ELF-1 (cell line): ENCODE measurements around the gene PHTF2.
"Not testable (repeated sequence)": the region's sequence is repeated elsewhere in the genome, so short reads cannot be mapped to it uniquely, and the experiment has no call there.

Experiments used
- DNase-seq: peaks from one replicate; pipeline ENCODE4 v3.0.0-alpha.2; 2016; ENCODE audit warnings: low read depth, low spot score

PHTF2 gene

DNA sequence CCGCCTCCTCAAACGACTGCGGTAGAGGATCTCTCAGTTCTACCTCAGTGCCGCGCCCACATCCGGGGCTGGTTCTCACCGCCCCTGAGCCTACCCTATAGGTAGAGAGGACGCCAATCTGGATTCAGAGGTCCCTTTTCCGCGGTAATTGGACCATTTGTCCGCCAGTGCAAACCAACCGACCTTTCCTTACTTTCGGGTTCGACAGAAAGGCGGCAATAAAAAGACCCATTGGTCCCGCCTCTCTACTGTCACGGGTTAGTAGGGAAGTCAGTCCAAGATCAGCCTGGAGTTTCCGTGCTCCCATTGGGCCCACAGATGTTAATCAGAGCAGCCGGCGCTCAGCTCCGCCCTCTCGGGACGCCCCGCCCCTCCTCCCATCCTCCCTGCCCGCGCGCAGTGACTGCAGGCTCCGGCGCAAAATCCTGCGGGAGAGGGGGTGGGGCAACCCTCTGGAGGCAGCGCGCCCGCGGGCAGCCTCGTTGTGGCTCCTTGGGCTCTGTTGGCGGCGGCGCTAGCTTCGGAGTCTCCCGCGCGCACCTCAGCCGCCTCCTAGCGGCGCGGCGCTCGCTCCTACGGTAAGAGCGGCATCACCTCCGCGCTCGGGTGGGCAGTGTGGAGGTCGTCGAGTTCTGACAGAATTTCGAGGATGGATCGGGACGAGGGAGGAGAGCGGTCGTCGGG lies at the start of gene PHTF2, which contains the start of gene TMEM60:
Gene PHTF2 (plus strand): TSS at position 380 of the 684 bp plus-strand sequence.
Gene TMEM60 (minus strand): TSS at position 41 of the 684 bp plus-strand sequence. CDS start 4,061 bp downstream, outside the sequence.
- DNase-seq, result peak; percentile 100

DNA sequence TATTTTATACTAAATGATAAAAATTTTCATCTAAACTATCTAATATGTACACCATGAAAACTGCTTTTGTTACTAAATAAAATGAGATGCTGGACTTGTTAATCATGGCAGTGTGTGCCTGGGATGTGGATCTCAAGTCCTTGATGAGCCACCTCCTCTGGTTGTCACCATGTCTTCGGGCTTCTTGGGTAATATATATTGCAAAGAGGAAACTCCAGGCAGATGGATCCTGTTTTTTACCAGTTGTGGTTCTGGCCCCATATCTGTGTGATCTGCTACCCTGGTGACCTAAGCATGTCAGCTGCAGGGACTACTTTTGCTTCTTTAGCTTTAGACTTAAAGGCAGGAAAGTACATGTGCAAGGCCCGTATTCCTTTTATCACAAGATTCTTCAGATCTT lies 46.6 kb upstream of the PHTF2 start:
- no peak for DNase-seq

DNA sequence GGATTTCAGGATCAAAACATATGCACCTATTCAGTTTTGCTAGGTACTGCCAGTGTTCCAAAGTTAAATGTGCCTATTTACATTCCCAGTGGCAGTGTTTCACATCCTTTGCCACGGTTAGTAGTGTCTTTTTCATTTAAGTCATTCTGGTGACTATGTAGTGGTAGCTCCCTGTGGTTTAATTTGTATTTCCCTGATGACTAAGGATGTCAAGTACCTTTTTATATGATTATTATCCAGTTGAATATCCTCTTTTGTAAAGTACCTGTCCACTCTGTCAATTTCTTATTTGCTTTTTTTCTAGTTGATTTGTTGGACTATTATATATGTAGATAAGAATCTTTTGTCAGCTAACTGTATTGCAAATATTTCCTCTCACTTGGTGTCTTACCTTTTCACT lies 45.4 kb upstream of the PHTF2 start:
- no peak for DNase-seq

DNA sequence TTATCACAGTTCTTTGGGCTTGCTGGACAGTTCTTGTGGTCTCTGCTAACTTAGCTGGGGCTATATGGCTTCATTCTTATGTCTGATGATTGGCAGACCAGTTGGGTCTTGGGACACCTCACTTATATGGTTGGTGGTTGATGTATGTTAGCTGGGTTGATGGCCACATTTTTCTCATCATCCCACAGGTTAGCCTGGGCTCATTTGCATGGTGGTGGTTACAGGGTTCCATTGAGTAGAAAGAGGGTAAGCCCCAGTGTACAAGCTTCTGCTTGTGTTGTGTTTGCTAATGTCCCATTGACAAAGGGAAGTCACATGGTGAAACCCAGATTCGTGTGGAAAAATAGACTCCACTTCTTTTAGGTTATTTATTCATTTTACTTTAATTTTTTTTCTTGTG lies 41.0 kb upstream of the PHTF2 start:
- DNase-seq, result no peak

DNA sequence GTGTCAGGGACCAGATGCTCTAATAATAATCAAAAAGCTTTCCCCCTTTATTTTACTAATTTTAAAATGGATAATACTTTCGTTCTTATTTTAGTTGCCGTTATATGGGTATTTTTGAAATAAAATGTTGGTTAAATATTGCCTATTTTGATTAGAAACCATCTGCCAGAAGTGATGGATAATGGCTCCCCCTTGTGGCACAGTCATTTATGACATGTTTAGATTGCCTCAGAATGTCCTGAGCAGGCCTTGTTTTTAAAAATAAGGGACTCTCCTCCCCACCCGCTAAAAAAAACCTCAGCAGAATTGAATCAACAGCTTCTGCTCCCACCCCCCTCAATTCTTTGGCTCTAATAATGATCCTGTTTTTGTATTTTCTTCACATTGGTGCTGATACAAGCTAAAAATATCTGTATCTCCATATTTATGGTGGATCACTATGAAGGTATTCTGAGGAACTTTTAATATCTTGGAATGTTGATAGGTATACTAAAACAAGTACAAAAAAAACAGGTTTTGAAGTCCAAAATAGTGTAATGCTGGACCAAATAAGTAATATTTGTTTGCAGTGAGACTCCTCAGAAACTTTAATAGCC lies 39.2 kb upstream of the PHTF2 start:
- DNase-seq, result peak; percentile 41

DNA sequence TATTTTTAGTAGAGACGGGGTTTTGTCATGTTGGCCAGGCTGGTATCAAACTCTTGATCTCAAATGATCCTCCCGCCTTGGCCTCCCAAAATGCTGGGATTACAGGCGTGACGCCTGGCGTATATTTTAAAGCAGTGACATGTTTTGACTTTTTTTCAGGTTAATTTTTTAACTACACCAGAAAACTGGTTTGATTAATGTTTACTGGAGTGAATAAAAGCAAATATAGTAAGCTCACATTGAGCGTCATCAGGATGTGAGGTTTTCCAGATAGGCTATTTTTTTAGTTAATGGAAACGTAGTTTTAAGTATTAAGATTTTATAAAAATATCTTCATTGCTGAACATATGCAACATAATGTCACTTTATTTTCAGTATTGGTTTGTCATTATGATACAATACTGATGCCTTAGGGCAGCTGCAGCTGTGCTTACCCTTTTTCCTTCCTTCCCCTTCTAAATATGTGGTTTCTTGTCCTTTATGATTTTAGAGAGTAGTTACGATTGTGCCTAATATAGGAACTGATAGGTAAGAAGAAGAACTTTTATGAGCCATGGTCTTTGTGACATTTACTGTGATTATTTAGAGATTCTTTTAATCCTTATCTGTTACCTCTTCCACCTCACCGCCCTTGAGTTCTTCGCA lies 37.6 kb upstream of the PHTF2 start:
- DNase-seq, result no peak

DNA sequence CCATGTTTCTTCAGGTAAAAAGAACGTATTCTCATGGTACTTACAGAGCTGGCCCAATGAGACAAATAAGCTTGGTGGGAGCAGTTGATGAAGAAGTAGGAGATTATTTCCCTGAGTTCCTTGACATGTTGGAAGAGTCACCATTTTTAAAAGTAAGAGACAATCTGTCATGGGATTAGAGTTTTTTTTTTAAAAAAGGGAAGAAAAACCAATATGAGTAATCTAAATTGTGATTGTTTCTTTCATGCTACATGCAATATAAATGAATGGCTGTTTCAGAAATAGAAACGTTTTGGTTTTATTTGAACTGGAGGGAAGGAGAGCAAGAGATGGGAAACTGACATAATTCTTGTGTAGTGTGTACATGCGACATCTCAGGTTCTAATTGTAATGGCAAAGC lies 33.1 kb upstream of the PHTF2 start:
- DNase-seq, result no peak

DNA sequence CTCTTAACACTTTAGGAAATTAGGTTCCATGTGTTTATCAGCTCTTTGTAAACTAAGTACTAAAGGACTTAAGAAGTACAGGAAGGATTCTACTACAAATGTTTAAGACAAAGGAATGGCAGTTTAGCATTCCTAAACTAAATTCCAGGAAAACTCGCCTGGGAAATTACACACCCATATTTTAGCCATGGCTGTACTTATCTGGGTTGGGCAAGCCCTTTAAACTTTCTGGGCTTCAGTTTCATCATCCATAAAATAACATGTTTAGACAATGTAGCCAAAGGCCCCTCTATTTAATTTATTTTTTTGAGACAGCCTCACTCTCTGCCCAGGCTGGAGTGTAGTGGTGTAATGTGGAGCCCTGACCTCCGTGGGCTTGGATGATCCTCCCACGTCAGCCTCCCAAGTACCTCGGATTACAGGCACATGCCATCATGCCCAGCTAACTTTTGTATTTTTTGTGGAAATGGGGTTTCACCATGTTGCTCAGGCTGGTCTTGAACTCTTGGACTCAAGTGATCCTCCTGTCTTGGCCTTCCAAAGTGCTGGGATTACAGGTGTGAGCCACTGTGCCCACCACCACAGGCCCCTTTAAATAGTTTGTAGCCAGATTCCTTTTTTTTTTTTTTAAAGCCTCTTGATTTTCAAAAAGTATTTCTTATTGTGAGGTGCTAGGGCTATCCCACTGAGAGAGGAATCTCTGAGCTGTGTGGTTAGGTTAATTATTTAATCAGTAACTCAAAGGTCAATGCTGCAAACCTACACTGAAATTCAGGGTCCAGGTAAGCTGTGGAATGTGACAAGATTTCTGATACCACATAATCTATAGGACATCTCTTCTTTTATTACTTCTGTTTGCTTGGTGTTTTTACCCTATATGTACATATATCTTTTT lies 32.4 kb upstream of the PHTF2 start:
- DNase-seq, result no peak

DNA sequence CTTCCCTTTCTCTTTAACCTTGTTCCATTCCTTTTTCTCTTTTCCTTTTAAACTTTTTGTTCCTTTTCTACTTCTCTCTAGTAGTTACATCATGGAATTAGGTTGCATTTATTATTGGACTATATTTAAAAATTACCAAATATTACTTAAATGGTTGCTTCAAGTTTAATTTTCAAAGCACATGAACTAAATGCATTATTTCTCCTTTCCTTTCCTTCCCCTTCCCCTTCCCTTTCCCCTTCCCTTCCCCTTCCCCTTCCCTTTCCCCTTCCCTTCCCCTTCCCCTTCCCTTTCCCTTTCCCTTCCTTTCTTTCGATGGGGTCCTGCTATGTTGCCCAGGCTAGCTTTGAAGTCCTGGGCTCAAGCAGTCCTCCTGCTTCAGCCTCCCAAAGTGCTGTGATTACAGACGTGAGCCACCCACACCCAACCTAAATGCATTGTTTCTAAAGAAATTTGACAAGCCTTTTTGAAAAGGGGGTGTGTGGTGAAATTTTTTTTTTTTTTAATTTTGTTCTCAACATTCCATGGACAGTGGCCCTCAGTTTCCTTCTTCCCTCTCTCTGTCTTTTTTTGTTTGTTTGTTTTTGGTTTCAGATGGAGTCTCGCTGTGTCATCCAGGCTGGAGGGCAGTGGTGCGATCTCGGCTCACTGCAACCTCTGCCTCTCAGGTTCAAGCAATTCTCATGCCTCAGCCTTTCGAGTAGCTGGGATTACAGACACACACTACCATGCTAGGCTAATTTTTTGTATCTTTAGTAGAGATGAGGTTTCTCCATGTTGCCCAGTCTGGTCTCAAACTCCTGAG lies 31.6 kb upstream of the PHTF2 start:
- DNase-seq, result no peak

DNA sequence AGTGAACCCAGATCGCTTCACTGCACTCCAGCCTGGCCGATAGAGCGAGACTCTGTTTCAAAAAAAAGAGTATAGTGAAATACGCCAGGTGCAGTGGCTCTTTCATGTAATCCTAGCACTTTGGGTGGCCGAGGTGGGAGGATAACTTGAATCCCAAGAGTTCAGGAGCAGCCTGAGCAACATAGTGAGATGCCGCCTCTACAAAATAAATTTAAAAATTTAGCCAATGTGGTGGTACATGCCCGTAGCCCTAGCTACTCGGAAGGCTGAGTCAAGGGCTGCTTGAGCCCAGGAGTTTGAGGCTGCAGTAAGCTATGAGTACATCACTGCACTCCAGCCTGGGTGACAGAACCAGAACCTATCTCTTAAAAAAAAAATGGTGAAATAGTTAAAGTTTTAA lies 28.3 kb upstream of the PHTF2 start:
- DNase-seq, result no peak

DNA sequence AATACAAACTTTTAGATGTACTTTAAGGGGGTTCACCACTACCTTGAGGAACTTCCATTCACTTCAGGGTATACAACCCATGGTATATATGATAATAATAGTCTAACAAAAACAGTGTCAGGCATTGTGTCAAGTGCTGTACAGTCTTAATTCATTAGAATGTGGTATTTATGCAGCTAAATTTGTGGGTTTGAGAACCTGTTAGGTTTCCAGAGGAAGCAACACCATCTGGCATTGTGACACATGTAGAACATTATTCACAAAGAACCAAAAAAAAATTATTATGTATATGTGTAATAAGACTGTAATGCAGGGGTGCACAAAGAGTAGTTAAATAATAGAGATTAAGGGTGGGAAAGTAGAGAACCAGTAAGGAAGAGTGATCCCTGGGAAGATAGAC lies 26.7 kb upstream of the PHTF2 start:
- no peak for DNase-seq

DNA sequence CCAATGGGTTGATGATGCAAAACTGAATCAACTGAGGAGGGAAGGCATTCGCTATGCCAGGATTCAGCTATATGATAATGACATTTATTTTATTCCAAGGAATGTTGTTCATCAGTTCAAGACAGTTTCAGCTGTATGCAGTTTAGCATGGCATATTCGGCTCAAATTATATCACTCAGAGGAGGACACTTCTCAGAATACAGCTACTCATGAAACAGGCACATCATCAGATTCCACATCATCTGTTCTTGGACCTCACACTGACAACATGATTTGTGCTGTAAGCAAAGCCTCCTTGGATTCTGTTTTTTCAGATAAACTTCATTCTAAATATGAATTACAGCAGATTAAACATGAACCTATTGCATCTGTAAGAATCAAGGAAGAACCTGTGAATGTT lies 20.0 kb upstream of the PHTF2 start:
- no peak for DNase-seq

DNA sequence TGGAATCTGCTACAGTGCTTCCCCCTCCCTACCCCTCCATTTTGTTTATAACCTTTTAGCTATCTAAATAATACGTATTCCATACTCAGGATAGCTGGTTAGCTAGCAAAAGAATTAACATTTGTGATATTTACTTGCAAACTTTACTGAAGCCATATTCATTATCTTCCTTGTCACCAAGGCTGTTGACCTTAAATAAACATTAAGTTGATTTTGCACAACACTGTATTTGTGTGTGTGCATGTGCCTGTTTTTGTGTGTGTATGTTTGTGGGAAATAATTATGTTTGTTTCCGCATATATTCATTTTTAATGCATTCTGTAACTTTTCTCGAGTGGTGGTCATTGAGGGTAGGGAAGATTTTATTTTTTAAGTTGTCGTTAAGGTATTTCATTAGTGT lies 16.2 kb upstream of the PHTF2 start:
- no peak for DNase-seq

DNA sequence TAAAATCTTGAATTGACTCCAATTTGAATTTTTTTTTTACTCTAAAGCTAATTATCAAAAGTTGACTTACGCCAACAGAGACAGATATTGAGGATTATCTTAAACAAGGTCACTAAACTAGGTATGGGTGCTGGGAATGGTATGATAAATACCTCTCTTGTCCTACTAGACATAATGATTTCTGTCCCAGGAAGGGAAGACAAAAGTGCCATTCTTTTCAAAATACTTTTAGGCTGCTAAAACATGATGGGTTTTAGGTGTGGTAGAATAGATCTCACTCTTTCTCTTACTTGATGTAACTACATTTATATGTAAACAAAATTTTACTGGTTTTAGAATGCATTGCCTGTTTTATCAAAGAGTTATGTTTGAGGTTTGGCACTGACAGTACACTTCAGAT lies 15.5 kb upstream of the PHTF2 start:
- DNase-seq, result no peak

DNA sequence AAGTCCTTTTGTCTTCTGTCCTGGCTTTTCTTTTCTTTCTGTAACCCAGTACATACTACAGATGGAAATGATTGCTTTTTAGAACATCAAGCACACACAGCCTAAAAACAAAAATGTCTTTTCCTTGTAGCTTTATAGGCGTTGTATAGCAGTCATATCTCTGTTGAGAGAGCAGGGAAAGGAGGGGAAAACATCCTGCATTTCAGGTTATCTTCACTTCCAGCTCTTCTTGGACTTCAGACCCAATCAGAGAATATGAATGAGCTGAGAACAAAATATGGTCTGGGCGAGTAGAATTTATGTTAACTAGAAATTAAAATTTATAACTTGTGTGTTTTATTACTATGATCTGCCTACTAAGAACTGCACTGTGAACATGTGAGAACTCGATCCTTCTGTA lies 15.0 kb upstream of the PHTF2 start:
- no peak for DNase-seq

DNA sequence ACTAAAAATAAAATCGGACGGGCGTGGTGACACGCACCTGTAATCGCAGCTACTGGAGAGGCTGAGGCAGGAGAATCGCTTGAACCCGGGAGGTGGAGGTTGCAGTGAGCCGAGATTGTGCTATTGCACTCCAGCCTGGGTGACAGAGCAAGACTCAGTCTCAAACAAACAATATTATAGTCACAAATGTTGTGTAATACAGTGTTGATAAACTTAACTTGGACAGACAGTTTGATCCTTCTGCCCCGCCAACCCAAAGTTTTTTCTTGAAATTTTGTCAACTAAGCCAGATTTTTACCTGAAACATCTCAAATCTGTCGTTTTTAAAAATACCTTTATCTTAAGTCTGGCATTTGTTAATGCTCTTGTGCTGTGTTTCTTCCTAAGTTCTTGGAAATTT lies 14.1 kb upstream of the PHTF2 start:
- DNase-seq, result not testable (repeated sequence)

DNA sequence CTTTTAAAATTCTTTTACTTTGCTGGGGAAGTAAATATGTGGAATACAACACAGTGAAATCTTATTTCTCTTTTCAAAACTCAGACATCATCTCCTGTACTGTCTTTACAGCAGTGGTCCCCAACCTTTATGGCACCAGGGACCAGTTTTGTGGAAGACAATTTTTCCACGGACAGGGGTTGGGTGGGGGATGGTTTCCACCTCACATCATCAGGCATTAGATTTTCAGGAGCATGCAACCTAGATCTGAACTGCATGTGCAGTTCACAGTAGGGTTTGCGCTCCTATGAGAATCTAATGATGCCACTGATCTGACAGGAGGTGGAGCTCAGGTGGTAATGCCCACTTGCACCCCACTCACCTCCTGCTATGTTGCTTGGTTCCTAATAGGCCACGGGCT lies 12.6 kb upstream of the PHTF2 start:
- no peak for DNase-seq

DNA sequence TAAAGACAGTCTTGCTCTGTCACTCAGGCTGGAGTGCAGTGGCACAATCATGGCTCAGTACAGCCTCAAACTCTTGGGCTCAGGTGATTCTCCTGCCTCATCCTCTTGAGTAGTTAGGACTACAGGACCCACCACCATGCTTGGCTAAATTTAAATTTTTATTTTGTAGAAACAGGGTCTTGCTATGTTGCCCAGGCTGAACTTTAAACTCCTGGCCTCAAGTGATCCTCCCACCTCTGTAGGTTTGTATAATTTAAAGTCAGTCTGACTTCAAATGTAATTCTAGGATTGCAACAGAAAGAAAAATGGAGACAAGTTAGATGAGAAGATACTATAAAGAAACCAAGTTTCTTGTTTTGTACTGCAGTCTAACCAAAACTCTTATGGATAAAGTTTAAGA lies 11.8 kb upstream of the PHTF2 start:
- no peak for DNase-seq

DNA sequence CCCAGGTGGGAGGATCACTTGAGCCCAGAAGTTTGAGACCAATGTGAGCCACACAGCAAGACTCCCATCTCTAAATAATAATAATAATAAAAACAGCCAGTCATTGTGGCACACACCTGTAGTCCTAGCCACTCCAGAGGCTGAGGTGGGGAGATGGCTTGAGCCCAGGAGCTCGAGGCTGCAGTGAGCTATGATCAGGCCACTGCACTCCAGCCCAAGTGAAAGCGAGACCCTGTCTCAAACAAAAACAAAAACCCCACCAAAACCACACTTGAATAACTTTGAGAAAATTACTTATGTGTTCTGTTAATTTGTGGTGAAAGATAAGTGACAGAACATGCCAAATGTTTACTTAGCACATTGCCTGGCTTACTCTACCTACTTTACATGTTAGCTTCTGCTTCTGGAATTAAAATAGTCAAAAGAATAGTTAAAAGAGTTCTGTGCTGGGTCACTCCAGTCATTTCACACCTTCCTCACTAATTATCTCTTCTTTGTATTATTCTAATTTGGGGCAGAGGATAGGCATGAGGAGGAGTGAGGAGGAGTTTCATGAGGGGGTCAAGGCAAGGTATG lies 10.2 kb upstream of the PHTF2 start:
- no peak for DNase-seq

DNA sequence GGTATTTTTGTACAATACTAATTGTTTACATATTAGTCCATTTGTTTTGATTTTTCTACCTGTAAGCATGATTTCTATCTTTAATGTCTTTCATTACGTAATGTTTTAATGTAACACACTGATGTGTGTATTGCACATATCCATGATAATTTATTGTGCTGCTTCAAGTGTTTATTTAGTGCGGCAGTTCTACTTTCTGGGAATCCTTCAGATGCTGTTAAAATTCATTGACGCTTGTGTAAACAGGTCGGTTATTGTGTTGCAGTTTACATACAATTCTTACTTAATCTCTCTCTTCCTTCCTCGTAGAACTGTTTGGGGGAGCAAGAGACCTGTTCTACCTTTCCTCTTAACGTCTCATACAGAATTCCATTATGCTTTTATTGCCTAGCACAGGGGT lies 7.2 kb upstream of the PHTF2 start:
- DNase-seq, result no peak

DNA sequence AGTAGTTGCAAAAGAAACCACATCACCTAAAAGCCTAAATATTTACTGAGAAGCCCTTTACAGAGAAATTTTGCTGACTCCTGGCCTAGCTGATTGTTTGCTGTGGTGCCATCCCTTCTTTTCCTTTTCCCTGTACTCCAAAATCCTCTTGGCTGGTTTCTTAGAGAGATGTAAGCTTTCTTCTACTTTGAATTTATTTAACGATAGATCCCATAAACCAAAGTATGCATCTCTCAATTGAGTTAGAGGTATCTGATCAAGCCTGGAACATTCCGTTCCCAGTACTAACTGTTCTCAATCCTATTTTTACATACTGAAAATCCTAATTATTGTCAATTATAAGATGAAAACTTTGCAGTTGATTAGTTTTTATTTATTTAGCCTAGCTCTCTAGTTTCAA lies 6.6 kb upstream of the PHTF2 start:
- DNase-seq, result no peak
